SK-N-SH treated with all-trans-retinoic acid at 6 μM for 48 hours (cell line): ENCODE measurements around the gene EBF3.

ENCODE experiments used
- ATAC-seq: fragments of 200-7000 bp; cut with Tn5 transposase; 3 replicates; pipeline ENCODE4 v1.9.1; 2020; ENCODE audit warnings: mild to moderate bottlenecking, moderate library complexity
- ARNTL ChIP-seq: fragments of 450-650 bp; formaldehyde crosslinking; IDR thresholded peaks from 2 replicates; pipeline ENCODE4 v1.5.0; 2020; ENCODE audit warnings: low read depth, mild to moderate bottlenecking, moderate library complexity, borderline replicate concordance
- BACH2 ChIP-seq: fragments of 250-450 bp; sonication (Bioruptor Pico); IDR thresholded peaks from 2 replicates; pipeline ENCODE4 v1.9.0; 2021; ENCODE audit warnings: mild to moderate bottlenecking, borderline replicate concordance
- ESRRG ChIP-seq: fragments of 250-450 bp; sonication (Bioruptor Pico); IDR thresholded peaks from 2 replicates; pipeline ENCODE4 v1.6.1; 2021; ENCODE audit warnings: mild to moderate bottlenecking
- ISL1 ChIP-seq: fragments of 250-450 bp; sonication (Bioruptor Pico); IDR thresholded peaks from 2 replicates; pipeline ENCODE4 v2.1.2; 2022; ENCODE audit warnings: mild to moderate bottlenecking, moderate library complexity
- OSR1 ChIP-seq: fragments of 250-450 bp; sonication (Bioruptor Pico); IDR thresholded peaks from 2 replicates; pipeline ENCODE4 v1.8.0; 2022; ENCODE audit warnings: moderate library complexity, mild to moderate bottlenecking, inconsistent platforms
- PATZ1 ChIP-seq: fragments of 250-450 bp; sonication (Bioruptor Pico); IDR thresholded peaks from 2 replicates; pipeline ENCODE4 v1.8.0; 2020; ENCODE audit warnings: mild to moderate bottlenecking, moderate library complexity, borderline replicate concordance
- POU6F1 ChIP-seq: fragments of 250-450 bp; sonication (Bioruptor Pico); IDR thresholded peaks from 2 replicates; pipeline ENCODE4 v1.8.0; 2021; ENCODE audit warnings: low read depth, mild to moderate bottlenecking, moderate library complexity, borderline replicate concordance
- PPARA ChIP-seq: fragments of 250-450 bp; sonication (Bioruptor Pico); IDR thresholded peaks from 2 replicates; pipeline ENCODE4 v1.5.0; 2020; ENCODE audit warnings: mild to moderate bottlenecking, borderline replicate concordance
- RARB ChIP-seq: fragments of 250-450 bp; sonication (Bioruptor Pico); IDR thresholded peaks from 2 replicates; pipeline ENCODE4 v1.8.0; 2021; ENCODE audit warnings: mild to moderate bottlenecking, moderate library complexity
- TCF4 ChIP-seq: fragments of 250-450 bp; sonication (Bioruptor Pico); IDR thresholded peaks from 2 replicates; pipeline ENCODE4 v1.8.0; 2021; ENCODE audit warnings: mild to moderate bottlenecking, moderate library complexity, borderline replicate concordance
- TOX ChIP-seq: fragments of 250-450 bp; sonication (Bioruptor Pico); IDR thresholded peaks from 2 replicates; pipeline ENCODE4 v1.8.0; 2021; ENCODE audit warnings: mild to moderate bottlenecking, moderate library complexity, borderline replicate concordance
- ZC3H10 ChIP-seq: fragments of 250-450 bp; sonication (Bioruptor Pico); IDR thresholded peaks from 2 replicates; pipeline ENCODE4 v1.5.1; 2021; ENCODE audit warnings: mild to moderate bottlenecking, moderate library complexity
- ZFP3 ChIP-seq: fragments of 250-450 bp; sonication (Bioruptor Pico); IDR thresholded peaks from 2 replicates; pipeline ENCODE4 v1.5.0; 2020; ENCODE audit warnings: mild to moderate bottlenecking, moderate library complexity
- ZFP30 ChIP-seq: fragments of 450-650 bp; formaldehyde crosslinking; IDR thresholded peaks from 2 replicates; pipeline ENCODE4 v1.5.0; 2022; ENCODE audit warnings: mild to moderate bottlenecking, moderate library complexity
- ZNF565 ChIP-seq: fragments of 450-650 bp; formaldehyde crosslinking; conservative IDR thresholded peaks from 2 replicates; pipeline ENCODE4 v1.5.0; 2020; ENCODE audit warnings: low read depth, mild to moderate bottlenecking, moderate library complexity
- ZNF70 ChIP-seq: fragments of 450-650 bp; formaldehyde crosslinking; IDR thresholded peaks from 2 replicates; pipeline ENCODE4 v1.5.0; 2020; ENCODE audit warnings: mild to moderate bottlenecking, moderate library complexity
- ZNF8 ChIP-seq: fragments of 450-650 bp; formaldehyde crosslinking; IDR thresholded peaks from 2 replicates; pipeline ENCODE4 v1.5.0; 2020; ENCODE audit warnings: mild to moderate bottlenecking, moderate library complexity
- TF ChIP-seq, protein P1 (sequence below): fragments of 250-450 bp; sonication (Bioruptor Pico); IDR thresholded peaks from 2 replicates; pipeline ENCODE4 v1.5.1; 2020; ENCODE audit warnings: low read depth, mild to moderate bottlenecking, moderate library complexity
- TF ChIP-seq, protein P2 (sequence below): fragments of 250-450 bp; sonication (Bioruptor Pico); IDR thresholded peaks from 2 replicates; pipeline ENCODE4 v1.5.1; 2021; ENCODE audit warnings: mild to moderate bottlenecking, moderate library complexity
- TF ChIP-seq, protein P3 (sequence below): fragments of 250-450 bp; sonication (Bioruptor Pico); IDR thresholded peaks from 2 replicates; pipeline ENCODE4 v1.5.0; 2020; ENCODE audit warnings: mild to moderate bottlenecking, moderate library complexity

EBF3 gene

GRCh38 chr10:129873351-129873750, 90.7 kb downstream of the EBF3 start:
- no peak for TF ChIP-seq POU6F1 (CRISPR knock-in tag)
- no peak for TF ChIP-seq ZFP3
- TF ChIP-seq PPARA (CRISPR knock-in tag), result no peak
- no peak for TF ChIP-seq TCF4 (CRISPR knock-in tag)
- TF ChIP-seq, protein P1, sequence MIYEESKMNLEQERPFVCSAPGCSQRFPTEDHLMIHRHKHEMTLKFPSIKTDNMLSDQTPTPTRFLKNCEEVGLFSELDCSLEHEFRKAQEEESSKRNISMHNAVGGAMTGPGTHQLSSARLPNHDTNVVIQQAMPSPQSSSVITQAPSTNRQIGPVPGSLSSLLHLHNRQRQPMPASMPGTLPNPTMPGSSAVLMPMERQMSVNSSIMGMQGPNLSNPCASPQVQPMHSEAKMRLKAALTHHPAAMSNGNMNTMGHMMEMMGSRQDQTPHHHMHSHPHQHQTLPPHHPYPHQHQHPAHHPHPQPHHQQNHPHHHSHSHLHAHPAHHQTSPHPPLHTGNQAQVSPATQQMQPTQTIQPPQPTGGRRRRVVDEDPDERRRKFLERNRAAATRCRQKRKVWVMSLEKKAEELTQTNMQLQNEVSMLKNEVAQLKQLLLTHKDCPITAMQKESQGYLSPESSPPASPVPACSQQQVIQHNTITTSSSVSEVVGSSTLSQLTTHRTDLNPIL (CRISPR knock-in tag), result no peak
- no peak for TF ChIP-seq ZFP30 (CRISPR knock-in tag)
- TF ChIP-seq OSR1 (CRISPR knock-in tag), result no peak
- TF ChIP-seq, protein P2, sequence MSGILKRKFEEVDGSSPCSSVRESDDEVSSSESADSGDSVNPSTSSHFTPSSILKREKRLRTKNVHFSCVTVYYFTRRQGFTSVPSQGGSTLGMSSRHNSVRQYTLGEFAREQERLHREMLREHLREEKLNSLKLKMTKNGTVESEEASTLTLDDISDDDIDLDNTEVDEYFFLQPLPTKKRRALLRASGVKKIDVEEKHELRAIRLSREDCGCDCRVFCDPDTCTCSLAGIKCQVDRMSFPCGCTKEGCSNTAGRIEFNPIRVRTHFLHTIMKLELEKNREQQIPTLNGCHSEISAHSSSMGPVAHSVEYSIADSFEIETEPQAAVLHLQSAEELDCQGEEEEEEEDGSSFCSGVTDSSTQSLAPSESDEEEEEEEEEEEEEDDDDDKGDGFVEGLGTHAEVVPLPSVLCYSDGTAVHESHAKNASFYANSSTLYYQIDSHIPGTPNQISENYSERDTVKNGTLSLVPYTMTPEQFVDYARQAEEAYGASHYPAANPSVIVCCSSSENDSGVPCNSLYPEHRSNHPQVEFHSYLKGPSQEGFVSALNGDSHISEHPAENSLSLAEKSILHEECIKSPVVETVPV, result no peak
- no peak for TF ChIP-seq ZC3H10 (CRISPR knock-in tag)
- TF ChIP-seq, protein P3, sequence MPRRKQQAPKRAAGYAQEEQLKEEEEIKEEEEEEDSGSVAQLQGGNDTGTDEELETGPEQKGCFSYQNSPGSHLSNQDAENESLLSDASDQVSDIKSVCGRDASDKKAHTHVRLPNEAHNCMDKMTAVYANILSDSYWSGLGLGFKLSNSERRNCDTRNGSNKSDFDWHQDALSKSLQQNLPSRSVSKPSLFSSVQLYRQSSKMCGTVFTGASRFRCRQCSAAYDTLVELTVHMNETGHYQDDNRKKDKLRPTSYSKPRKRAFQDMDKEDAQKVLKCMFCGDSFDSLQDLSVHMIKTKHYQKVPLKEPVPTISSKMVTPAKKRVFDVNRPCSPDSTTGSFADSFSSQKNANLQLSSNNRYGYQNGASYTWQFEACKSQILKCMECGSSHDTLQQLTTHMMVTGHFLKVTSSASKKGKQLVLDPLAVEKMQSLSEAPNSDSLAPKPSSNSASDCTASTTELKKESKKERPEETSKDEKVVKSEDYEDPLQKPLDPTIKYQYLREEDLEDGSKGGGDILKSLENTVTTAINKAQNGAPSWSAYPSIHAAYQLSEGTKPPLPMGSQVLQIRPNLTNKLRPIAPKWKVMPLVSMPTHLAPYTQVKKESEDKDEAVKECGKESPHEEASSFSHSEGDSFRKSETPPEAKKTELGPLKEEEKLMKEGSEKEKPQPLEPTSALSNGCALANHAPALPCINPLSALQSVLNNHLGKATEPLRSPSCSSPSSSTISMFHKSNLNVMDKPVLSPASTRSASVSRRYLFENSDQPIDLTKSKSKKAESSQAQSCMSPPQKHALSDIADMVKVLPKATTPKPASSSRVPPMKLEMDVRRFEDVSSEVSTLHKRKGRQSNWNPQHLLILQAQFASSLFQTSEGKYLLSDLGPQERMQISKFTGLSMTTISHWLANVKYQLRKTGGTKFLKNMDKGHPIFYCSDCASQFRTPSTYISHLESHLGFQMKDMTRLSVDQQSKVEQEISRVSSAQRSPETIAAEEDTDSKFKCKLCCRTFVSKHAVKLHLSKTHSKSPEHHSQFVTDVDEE (CRISPR knock-in tag), result no peak
- TF ChIP-seq ZNF70 (CRISPR knock-in tag), result no peak
- no peak for TF ChIP-seq ZNF565
- ATAC-seq, result no peak

DNA sequence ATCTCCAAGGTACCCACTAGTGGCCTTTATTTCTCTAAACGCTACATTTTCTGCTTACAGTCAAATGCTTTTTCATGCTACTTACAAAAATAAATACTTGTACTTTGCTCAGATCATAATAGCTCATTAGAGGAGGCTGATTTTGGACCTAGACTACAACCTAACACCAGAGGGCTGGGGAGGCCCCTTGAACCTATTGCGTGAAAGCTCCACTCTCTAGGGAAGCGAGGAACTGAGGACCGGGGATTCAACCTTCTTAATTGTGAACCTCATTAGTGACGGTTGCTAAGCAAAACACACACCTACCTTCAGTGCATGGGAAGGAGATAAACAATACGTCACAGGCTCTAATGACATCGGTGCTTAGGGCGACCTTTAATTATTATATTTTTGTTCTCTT, 92.1 kb downstream of the EBF3 start:
- ATAC-seq, result no peak
- no peak for TF ChIP-seq ZNF70 (CRISPR knock-in tag)
- TF ChIP-seq OSR1 (CRISPR knock-in tag), result no peak
- TF ChIP-seq TCF4 (CRISPR knock-in tag), result no peak
- TF ChIP-seq ISL1 (CRISPR knock-in tag), result no peak
- no peak for TF ChIP-seq RARB
- TF ChIP-seq, protein P2, result no peak
- TF ChIP-seq BACH2 (CRISPR knock-in tag), result no peak
- no peak for TF ChIP-seq ARNTL
- no peak for TF ChIP-seq PATZ1 (CRISPR knock-in tag)
- no peak for TF ChIP-seq TOX (CRISPR knock-in tag)
- TF ChIP-seq ESRRG (CRISPR knock-in tag), result no peak
- no peak for TF ChIP-seq ZFP3
- no peak for TF ChIP-seq ZNF565
- no peak for TF ChIP-seq ZNF8 (CRISPR knock-in tag)
- TF ChIP-seq POU6F1 (CRISPR knock-in tag), result no peak
- TF ChIP-seq, all 23 proteins: peak for 0
